ENCODE data around the gene SPAG9. TPM values are rescaled to one million over a fixed set of nuclear protein-coding genes. Genes with fewer than 3 reads are reported as not detected.

The SPAG9 gene
- total RNA-seq, 1 experiment from 2014 or later = 54.3 TPM

GRCh38 chr17:51029142-51029541 is 91.5 kb downstream of the SPAG9 start:
- Histone ChIP-seq H3K23me2 (ENCODE audit: insufficient read length, low read depth, low read length, poor library complexity, severe bottlenecking) (no peaks in the 10 kb centered on the region), H4K8ac (replicated peaks; ENCODE audit: insufficient read length, low read depth, low read length) (no peak overlapping the region), H2BK120ac (ENCODE audit: low read depth, low read length, poor library complexity, severe bottlenecking) (no peak overlapping the region), H3K4me2 (ENCODE audit: insufficient read depth, insufficient read length, low read length) (no peak overlapping the region), H3K4me1 (ENCODE audit: insufficient read depth, low read length) (no peaks in the 10 kb centered on the region), H3K56ac (ENCODE audit: insufficient read length, low read depth, low read length) (no peak overlapping the region), H2BK5ac (ENCODE audit: insufficient read length, low read length) (no peak overlapping the region), H3K4ac (ENCODE audit: low read depth, low read length) (no peak overlapping the region), H3K14ac (ENCODE audit: insufficient read depth, low read length) (no peak overlapping the region), H2BK15ac (ENCODE audit: low read depth, low read length) (no peak overlapping the region), H3K9me3 (ENCODE audit: control insufficient read depth, low read depth, low read length) (no peaks in the 10 kb centered on the region), H3T11ph (ENCODE audit: low read length) (no peak overlapping the region), H3K27me3 (ENCODE audit: insufficient read depth, low read length) (no peaks in the 10 kb centered on the region), H3K79me2 (ENCODE audit: insufficient read depth, low read length) (no peaks in the 10 kb centered on the region), H4K20me1 (ENCODE audit: control insufficient read depth, insufficient read depth, insufficient read length) (no peaks in the 10 kb centered on the region), H3K23ac (ENCODE audit: insufficient read length, low read depth, low read length) (no peak overlapping the region), H3K9ac (ENCODE audit: extremely low read depth, insufficient read length, low read length) (no peak overlapping the region), H3K27ac (ENCODE audit: insufficient read length, low read depth, low read length) (no peak overlapping the region), H3K79me1 (ENCODE audit: insufficient read depth, low read depth, low read length, poor library complexity, severe bottlenecking) (no peaks in the 10 kb centered on the region), H2AK5ac (ENCODE audit: insufficient read length, low read length) (no peak overlapping the region), H2BK20ac (ENCODE audit: low read depth, low read length, poor library complexity, severe bottlenecking) (no peak overlapping the region), H2BK12ac (ENCODE audit: insufficient read length, low read depth, low read length) (no peak overlapping the region), H4K5ac (ENCODE audit: insufficient read length, low read depth, low read length) (no peak overlapping the region), H2AFZ (ENCODE audit: low read length) (no peak overlapping the region), H3K18ac (ENCODE audit: insufficient read length, low read depth, low read length) (no peak overlapping the region), H4K91ac (ENCODE audit: insufficient read length, low read depth, low read length) (no peak overlapping the region)
- Mint-ChIP-seq H3K4me3 (no peak overlapping the region), H3K36me3 (ENCODE audit: insufficient read depth in 1 of 3, low read depth in 3 of 3) (no peaks in the 10 kb centered on the region), H3K4me1 (no peaks in the 10 kb centered on the region), H3K27me3 (ENCODE audit: low read depth) (no peaks in the 10 kb centered on the region), H3K27ac (no peak overlapping the region; a peak in 1 of 7 replicates), H3K9me3 (no peaks in the 10 kb centered on the region)
- TF ChIP-seq, protein P1, sequence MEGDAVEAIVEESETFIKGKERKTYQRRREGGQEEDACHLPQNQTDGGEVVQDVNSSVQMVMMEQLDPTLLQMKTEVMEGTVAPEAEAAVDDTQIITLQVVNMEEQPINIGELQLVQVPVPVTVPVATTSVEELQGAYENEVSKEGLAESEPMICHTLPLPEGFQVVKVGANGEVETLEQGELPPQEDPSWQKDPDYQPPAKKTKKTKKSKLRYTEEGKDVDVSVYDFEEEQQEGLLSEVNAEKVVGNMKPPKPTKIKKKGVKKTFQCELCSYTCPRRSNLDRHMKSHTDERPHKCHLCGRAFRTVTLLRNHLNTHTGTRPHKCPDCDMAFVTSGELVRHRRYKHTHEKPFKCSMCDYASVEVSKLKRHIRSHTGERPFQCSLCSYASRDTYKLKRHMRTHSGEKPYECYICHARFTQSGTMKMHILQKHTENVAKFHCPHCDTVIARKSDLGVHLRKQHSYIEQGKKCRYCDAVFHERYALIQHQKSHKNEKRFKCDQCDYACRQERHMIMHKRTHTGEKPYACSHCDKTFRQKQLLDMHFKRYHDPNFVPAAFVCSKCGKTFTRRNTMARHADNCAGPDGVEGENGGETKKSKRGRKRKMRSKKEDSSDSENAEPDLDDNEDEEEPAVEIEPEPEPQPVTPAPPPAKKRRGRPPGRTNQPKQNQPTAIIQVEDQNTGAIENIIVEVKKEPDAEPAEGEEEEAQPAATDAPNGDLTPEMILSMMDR (conservative IDR thresholded peaks at IDR 0.05) = no peak
- DNase-seq = no peak
- WGBS (ENCODE audit: extremely low coverage, insufficient read length, low lambda C conversion rate) = no CpG with 5 or more reads among the region's 1 CpG

Measured in H9 (cell line).